CD4-positive, alpha-beta memory T cell (primary cell): ENCODE data around the gene IL1R2. TPM values are rescaled to one million over a fixed set of nuclear protein-coding genes. Genes with fewer than 3 reads are reported as not detected.

ENCODE experiments used
- CTCF ChIA-PET: fragments of 350-600 bp; sonication (Branson Sonifier 250); formaldehyde crosslinking; loops from one replicate; lab custom pipeline; 2021; ENCODE audit warnings: inconsistent platforms; ENCODE audit not compliant: partially characterized antibody; lab: Charles Lee
- POLR2A ChIA-PET: fragments of 350-600 bp; sonication (Branson Sonifier 250); formaldehyde crosslinking; loops from one replicate; lab custom pipeline; 2021; ENCODE audit not compliant: partially characterized antibody; lab: Charles Lee
- DNase-seq, 5 donors: peaks; one replicate each; pipeline versions ENCODE4 v3.0.0 to v3.0.0-alpha.2; 2020 to 2022; ENCODE audit warnings: mixed read lengths in 1 of 5
- H3K27ac ChIP-seq: one replicate; pipeline ENCODE4 v1.7.0; 2013; ENCODE audit warnings: low read depth, low read length
- H3K27me3 ChIP-seq: 2 replicates; pipeline ENCODE4 v1.7.0; 2013; ENCODE audit warnings: mild to moderate bottlenecking, low read length, moderate library complexity; ENCODE audit not compliant: insufficient read depth
- H3K36me3 ChIP-seq: 2 replicates; pipeline ENCODE4 v1.7.0; 2013; ENCODE audit warnings: mild to moderate bottlenecking, low read length, moderate library complexity; ENCODE audit not compliant: insufficient read depth
- H3K4me1 ChIP-seq: 2 replicates; pipeline ENCODE4 v1.7.0; 2013; ENCODE audit warnings: mild to moderate bottlenecking, low read length, moderate library complexity; ENCODE audit not compliant: insufficient read depth
- H3K4me3 ChIP-seq, 2 donors: one replicate each; pipeline ENCODE4 v1.7.0; 2013; ENCODE audit warnings: low read length in 2 of 2, mild to moderate bottlenecking in 1 of 2
- H3K9me3 ChIP-seq, 2 donors: one replicate each; pipeline ENCODE4 v1.7.0; 2013; ENCODE audit warnings: low read length in 2 of 2, control low read depth in 1 of 2; ENCODE audit not compliant: control insufficient read depth in 1 of 2
- H3K27ac Mint-ChIP-seq, 7 donors: one replicate each; pipeline ENCODE4 v1.8.0; 2020 to 2021; ENCODE audit warnings: mixed read lengths in 7 of 7, mild to moderate bottlenecking in 6 of 7, inconsistent platforms in 3 of 7, moderate library complexity in 3 of 7
- H3K27me3 Mint-ChIP-seq, 2 donors: one replicate each; pipeline ENCODE4 v1.8.0; 2020 to 2021; ENCODE audit warnings: mixed read lengths in 2 of 2
- H3K36me3 Mint-ChIP-seq, 2 donors: one replicate each; pipeline ENCODE4 v1.8.0; 2020 to 2021; ENCODE audit warnings: mixed read lengths in 2 of 2, inconsistent platforms in 1 of 2, mild to moderate bottlenecking in 1 of 2
- H3K4me1 Mint-ChIP-seq, 4 donors: one replicate each; pipeline ENCODE4 v1.8.0; 2020 to 2021; ENCODE audit warnings: mixed read lengths in 4 of 4, mild to moderate bottlenecking in 1 of 4
- H3K4me3 Mint-ChIP-seq, 8 donors: one replicate each; pipeline ENCODE4 v1.8.0; 2020 to 2021; ENCODE audit warnings: mixed read lengths in 8 of 8, mild to moderate bottlenecking in 7 of 8, moderate library complexity in 6 of 8, inconsistent platforms in 3 of 8
- H3K9me3 Mint-ChIP-seq, 8 donors: one replicate each; pipeline ENCODE4 v1.8.0; 2020 to 2021; ENCODE audit warnings: mixed read lengths in 8 of 8, mild to moderate bottlenecking in 5 of 8, inconsistent platforms in 3 of 8, moderate library complexity in 1 of 8
- intact Hi-C: fragments of 100-400 bp; cut with micrococcal nuclease; formaldehyde crosslinking; loops from one replicate; pipeline ENCODE4 v1.15.1; 2023
- polyA plus RNA-seq, 2 donors: library from polyadenylated mRNA; unstranded; fragments of 300-500 nt; fragmentation: Illumina TruSeq; gene quantifications; one replicate each; pipeline ENCODE4 v1.2.3, GENCODE V29; 2021
- total RNA-seq, 2 experiments: library from RNA; stranded (reverse); gene quantifications; one replicate each; pipeline ENCODE4 v1.2.3, GENCODE V29; 2021

Gene IL1R2
- total and polyA plus RNA-seq, 4 experiments from 2014 or later: 0.61 to 2.1 TPM; not detected in 2

- Mint-ChIP-seq H3K4me3 (peak overlapping the region in 3 of 8 donors; percentile 3 to 43 (median 4)), H3K36me3 (no peaks in the 10 kb centered on the region), H3K9me3 (no peaks in the 10 kb centered on the region), H3K4me1 (peaks cover 3 to 8% (median 7%) of the 10 kb centered on the region in 4 donors), H3K27ac (no peak overlapping the region), H3K27me3 (peaks cover 3 to 4% of the 10 kb centered on the region in 2 donors)
- peaks cover 7% of the 10 kb centered on the region for H3K4me1 ChIP-seq
- H3K27me3 ChIP-seq: no peaks in the 10 kb centered on the region
- H3K27ac ChIP-seq: no peak overlapping the region
- H3K9me3 ChIP-seq: no peaks in the 10 kb centered on the region
- CTCF ChIA-PET: interaction anchor here (0.6 to 5.8 kb wide), 30 partner anchors 8 to 467 kb away, joined by 3 to 73 read pairs (median 3); partner anchors contain the start of gene SLC9A4
- POLR2A ChIA-PET: no interaction called here
- no peaks in the 10 kb centered on the region for H3K36me3 ChIP-seq
- DNase-seq: peak in 2 of 5 donors; percentile 22 to 28
- intact Hi-C loops: loop anchor here (1.0 kb wide), 1 partner anchor 443 kb away; no protein-coding TSS in a partner anchor
- H3K4me3 ChIP-seq: no peak overlapping the region
Observed at GRCh38 chr2:102005989-102006885, 14.5 kb downstream of the IL1R2 start.

GRCh38 chr2:102006886-102007278 is 15.1 kb downstream of the IL1R2 start:
- no peaks in the 10 kb centered on the region for H3K36me3 ChIP-seq
- Mint-ChIP-seq H3K9me3 (no peaks in the 10 kb centered on the region), H3K4me3 (no peak overlapping the region), H3K27me3 (peaks cover 3 to 4% of the 10 kb centered on the region in 2 donors), H3K36me3 (no peaks in the 10 kb centered on the region), H3K4me1 (peaks cover 3 to 8% (median 7%) of the 10 kb centered on the region in 4 donors), H3K27ac (no peak overlapping the region)
- H3K27ac ChIP-seq: no peak overlapping the region
- H3K4me1 ChIP-seq: peaks cover 7% of the 10 kb centered on the region
- DNase-seq: no peak
- CTCF ChIA-PET: interaction anchor here (0.7 to 5.8 kb wide), 16 partner anchors 9 to 466 kb away, joined by 3 to 73 read pairs (median 4); partner anchors contain the start of gene SLC9A4
- POLR2A ChIA-PET: no interaction called here
- no peaks in the 10 kb centered on the region for H3K9me3 ChIP-seq
- no peak overlapping the region for H3K4me3 ChIP-seq
- intact Hi-C loops: loop anchor here (1.0 kb wide), 1 partner anchor 442 kb away; no protein-coding TSS in a partner anchor
- no peaks in the 10 kb centered on the region for H3K27me3 ChIP-seq

- peaks cover 3 to 4% of the 10 kb centered on the region in 2 donors for H3K27me3 Mint-ChIP-seq
- intact Hi-C loops: no loop called here
- H3K4me1 Mint-ChIP-seq: peaks cover 3 to 8% (median 7%) of the 10 kb centered on the region in 4 donors
- H3K9me3 ChIP-seq: no peaks in the 10 kb centered on the region
- H3K27ac ChIP-seq: no peak overlapping the region
- H3K36me3 Mint-ChIP-seq: no peaks in the 10 kb centered on the region
- H3K4me3 ChIP-seq: no peak overlapping the region
- H3K4me1 ChIP-seq: peaks cover 7% of the 10 kb centered on the region
- H3K36me3 ChIP-seq: no peaks in the 10 kb centered on the region
- ChIA-PET POLR2A (no interaction called here), CTCF (interaction anchor here (0.7 to 5.8 kb wide), 4 partner anchors 12 to 232 kb away, joined by 3 to 73 read pairs (median 20); no protein-coding TSS in a partner anchor)
- H3K27ac Mint-ChIP-seq: no peak overlapping the region
- H3K9me3 Mint-ChIP-seq: peaks cover 0 to 3% (median under 1%) of the 10 kb centered on the region in 8 donors
- no peaks in the 10 kb centered on the region for H3K27me3 ChIP-seq
- no peak for DNase-seq
- H3K4me3 Mint-ChIP-seq: no peak overlapping the region
Observed at GRCh38 chr2:102008490-102008889, 16.7 kb downstream of the IL1R2 start.

GRCh38 chr2:102009557-102009956 is 17.8 kb downstream of the IL1R2 start:
- Histone ChIP-seq H3K27me3 (no peaks in the 10 kb centered on the region), H3K4me1 (peaks cover 7% of the 10 kb centered on the region), H3K9me3 (no peaks in the 10 kb centered on the region), H3K27ac (no peak overlapping the region), H3K4me3 (no peak overlapping the region), H3K36me3 (no peaks in the 10 kb centered on the region)
- no peak for DNase-seq
- no peak overlapping the region for H3K4me3 Mint-ChIP-seq
- ChIA-PET CTCF (interaction anchor here (5.7 to 8.7 kb wide), 3 partner anchors 11 to 231 kb away, joined by 35 to 73 read pairs (median 71); no protein-coding TSS in a partner anchor), POLR2A (no interaction called here)
- H3K9me3 Mint-ChIP-seq: peaks cover 0 to 6% (median 3%) of the 10 kb centered on the region in 8 donors
- intact Hi-C loops: no loop called here
- no peaks in the 10 kb centered on the region for H3K36me3 Mint-ChIP-seq
- H3K27me3 Mint-ChIP-seq: peaks cover 3 to 4% of the 10 kb centered on the region in 2 donors
- peaks cover 3 to 8% (median 7%) of the 10 kb centered on the region in 4 donors for H3K4me1 Mint-ChIP-seq
- no peak overlapping the region for H3K27ac Mint-ChIP-seq

- H3K36me3 Mint-ChIP-seq: no peaks in the 10 kb centered on the region
- Histone ChIP-seq H3K4me1 (no peaks in the 10 kb centered on the region), H3K27ac (no peak overlapping the region), H3K27me3 (no peaks in the 10 kb centered on the region), H3K36me3 (no peaks in the 10 kb centered on the region), H3K4me3 (no peak overlapping the region), H3K9me3 (no peaks in the 10 kb centered on the region)
- CTCF ChIA-PET: interaction anchor here (1.0 to 8.7 kb wide), 2 partner anchors 225 to 229 kb away, joined by 3 to 71 read pairs; no protein-coding TSS in a partner anchor
- peaks cover 3 to 4% of the 10 kb centered on the region in 2 donors for H3K27me3 Mint-ChIP-seq
- peaks cover 3 to 8% (median 7%) of the 10 kb centered on the region in 4 donors for H3K4me1 Mint-ChIP-seq
- intact Hi-C loops: no loop called here
- no peak overlapping the region for H3K27ac Mint-ChIP-seq
- POLR2A ChIA-PET: interaction anchor here (0.6 kb wide), 1 partner anchor 176 kb away, joined by 3 read pairs; no protein-coding TSS in a partner anchor
- DNase-seq: no peak
- peaks cover 0 to 6% (median 3%) of the 10 kb centered on the region in 8 donors for H3K9me3 Mint-ChIP-seq
- no peak overlapping the region for H3K4me3 Mint-ChIP-seq
Observed at GRCh38 chr2:102010902-102011301, 19.1 kb downstream of the IL1R2 start.

GRCh38 chr2:102012061-102012614 is 20.4 kb downstream of the IL1R2 start:
- ChIA-PET POLR2A (no interaction called here), CTCF (interaction anchor here (1.5 to 8.7 kb wide), 3 partner anchors 8 to 240 kb away, joined by 5 to 71 read pairs (median 6); no protein-coding TSS in a partner anchor)
- H3K4me3 Mint-ChIP-seq: no peak overlapping the region
- no peak for DNase-seq
- H3K36me3 ChIP-seq: no peaks in the 10 kb centered on the region
- H3K27ac Mint-ChIP-seq: no peak overlapping the region
- H3K4me1 ChIP-seq: no peaks in the 10 kb centered on the region
- no peaks in the 10 kb centered on the region for H3K9me3 ChIP-seq
- H3K27ac ChIP-seq: no peak overlapping the region
- peaks cover 0 to 6% (median 3%) of the 10 kb centered on the region in 8 donors for H3K9me3 Mint-ChIP-seq
- intact Hi-C loops: no loop called here
- H3K27me3 ChIP-seq: no peaks in the 10 kb centered on the region
- H3K4me1 Mint-ChIP-seq: peaks cover 0 to 5% (median 4%) of the 10 kb centered on the region in 4 donors
- H3K27me3 Mint-ChIP-seq: peaks cover 3 to 4% of the 10 kb centered on the region in 2 donors
- H3K36me3 Mint-ChIP-seq: no peaks in the 10 kb centered on the region
- no peak overlapping the region for H3K4me3 ChIP-seq
